Ovary (tissue), 3 donors: ENCODE data around the gene LTF.

ENCODE experiments used
- EP300 ChIP-seq: sonication (generic); formaldehyde crosslinking; IDR thresholded peaks from one replicate; pipeline ENCODE4 v1.6.1; 2017; ENCODE audit warnings: antibody characterized with exemption
- POLR2A ChIP-seq: fragments of 450-650 bp; IDR thresholded peaks from one replicate; pipeline ENCODE4 v1.6.1; 2017; ENCODE audit warnings: antibody characterized with exemption, mild to moderate bottlenecking, moderate library complexity
- TF ChIP-seq, protein P1 (sequence below), 3 donors: fragments of 450-650 bp in 2 of 3; fragments of 200-600 bp in 1 of 3; IDR thresholded peaks; one replicate each; pipeline versions ENCODE4 v1.5.1 to v1.8.0; 2016 to 2022; ENCODE audit warnings: antibody characterized with exemption in 3 of 3, mild to moderate bottlenecking in 1 of 3
- donor health status: DM: no; HTN: no; CAD: no.

GRCh38 chr3:46454209-46454595 is 10.5 kb downstream of the LTF start:
- no peak for TF ChIP-seq POLR2A
- TF ChIP-seq, protein P1, sequence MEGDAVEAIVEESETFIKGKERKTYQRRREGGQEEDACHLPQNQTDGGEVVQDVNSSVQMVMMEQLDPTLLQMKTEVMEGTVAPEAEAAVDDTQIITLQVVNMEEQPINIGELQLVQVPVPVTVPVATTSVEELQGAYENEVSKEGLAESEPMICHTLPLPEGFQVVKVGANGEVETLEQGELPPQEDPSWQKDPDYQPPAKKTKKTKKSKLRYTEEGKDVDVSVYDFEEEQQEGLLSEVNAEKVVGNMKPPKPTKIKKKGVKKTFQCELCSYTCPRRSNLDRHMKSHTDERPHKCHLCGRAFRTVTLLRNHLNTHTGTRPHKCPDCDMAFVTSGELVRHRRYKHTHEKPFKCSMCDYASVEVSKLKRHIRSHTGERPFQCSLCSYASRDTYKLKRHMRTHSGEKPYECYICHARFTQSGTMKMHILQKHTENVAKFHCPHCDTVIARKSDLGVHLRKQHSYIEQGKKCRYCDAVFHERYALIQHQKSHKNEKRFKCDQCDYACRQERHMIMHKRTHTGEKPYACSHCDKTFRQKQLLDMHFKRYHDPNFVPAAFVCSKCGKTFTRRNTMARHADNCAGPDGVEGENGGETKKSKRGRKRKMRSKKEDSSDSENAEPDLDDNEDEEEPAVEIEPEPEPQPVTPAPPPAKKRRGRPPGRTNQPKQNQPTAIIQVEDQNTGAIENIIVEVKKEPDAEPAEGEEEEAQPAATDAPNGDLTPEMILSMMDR (IDR thresholded peaks at IDR 0.05) = no peak
- no peak for TF ChIP-seq EP300
